IMR-90 (cell line): Measurements from ENCODE around the gene TAF7. TPM values are rescaled to one million over a fixed set of nuclear protein-coding genes. Genes with fewer than 3 reads are reported as not detected.
A peak's percentile ranks its signal among the peaks of the same experiment; 100 is the strongest.

Experiments used
- ATAC-seq: fragments of 200-7000 bp; cut with Tn5 transposase; 2 replicates; pipeline ENCODE4 v1.9.1; 2020; ENCODE audit warnings: low read depth, mild to moderate bottlenecking, moderate library complexity
- BruUV-seq: library from RNA; stranded (reverse); fragments of 400-500 nt; replicated peaks from 2 replicates; lab custom pipeline; 2021; lab: Mats Ljungman, UMichigan
- CTCF ChIA-PET: fragments of 300-600 bp; formaldehyde crosslinking; extraction: SDS; loops from one replicate; lab custom pipeline; 2021; ENCODE audit warnings: antibody characterized with exemption; lab: Yijun Ruan, JAX
- POLR2A ChIA-PET: fragments of 300-600 bp; sonication (Branson Sonifier 250); formaldehyde crosslinking; loops from one replicate; lab custom pipeline; 2022; ENCODE audit warnings: antibody characterized with exemption; ENCODE audit not compliant: unreplicated experiment; lab: Charles Lee
- DNase-seq: peaks from one replicate; pipeline ENCODE4 v3.0.0; 2013
- H2AFZ ChIP-seq: replicated peaks from 2 replicates; pipeline ENCODE3; 2013; ENCODE audit warnings: low read length, mild to moderate bottlenecking; ENCODE audit not compliant: poor library complexity
- H2AK5ac ChIP-seq: 2 replicates; pipeline ENCODE4 v1.6.1; 2013; ENCODE audit warnings: low read depth, low read length, inconsistent platforms
- H2AK9ac ChIP-seq: replicated peaks from 2 replicates; pipeline ENCODE3; 2013; ENCODE audit warnings: mild to moderate bottlenecking, low read depth, low read length, moderate library complexity; ENCODE audit not compliant: poor library complexity
- H2BK120ac ChIP-seq: 2 replicates; pipeline ENCODE4 v1.6.1; 2013; ENCODE audit warnings: low read depth, low read length, inconsistent platforms
- H2BK15ac ChIP-seq: 3 replicates; pipeline ENCODE4 v1.6.1; 2013; ENCODE audit warnings: low read depth, low read length, inconsistent platforms
- H2BK20ac ChIP-seq: 2 replicates; pipeline ENCODE4 v1.6.1; 2013; ENCODE audit warnings: low read depth, mild to moderate bottlenecking, inconsistent platforms, low read length, moderate library complexity
- H2BK5ac ChIP-seq: 2 replicates; pipeline ENCODE4 v1.6.1; 2013; ENCODE audit warnings: mild to moderate bottlenecking, low read depth, low read length, inconsistent platforms; ENCODE audit not compliant: poor library complexity, severe bottlenecking
- H3K14ac ChIP-seq: replicated peaks from 2 replicates; pipeline ENCODE4 v1.6.1; 2013; ENCODE audit warnings: low read depth, low read length, inconsistent platforms
- H3K18ac ChIP-seq: 2 replicates; pipeline ENCODE4 v1.6.1; 2013; ENCODE audit warnings: low read depth, low read length, control low read depth
- H3K23ac ChIP-seq: 2 replicates; pipeline ENCODE4 v1.6.1; 2013; ENCODE audit warnings: low read depth, low read length, inconsistent platforms
- H3K27ac ChIP-seq: 2 replicates; pipeline ENCODE4 v1.5.1; 2013; ENCODE audit warnings: mild to moderate bottlenecking, control low read depth, low read length; ENCODE audit not compliant: insufficient read depth
- H3K27me3 ChIP-seq: 2 replicates; pipeline ENCODE4 v1.6.1; 2013; ENCODE audit warnings: low read length; ENCODE audit not compliant: control insufficient read depth, insufficient read depth
- H3K36me3 ChIP-seq: 2 replicates; pipeline ENCODE4 v1.6.1; 2013; ENCODE audit warnings: low read length, mixed read lengths; ENCODE audit not compliant: control insufficient read depth, insufficient read depth
- H3K4ac ChIP-seq: 2 replicates; pipeline ENCODE4 v1.6.1; 2013; ENCODE audit warnings: low read depth, low read length, inconsistent platforms
- H3K4me1 ChIP-seq: 2 replicates; pipeline ENCODE4 v1.6.1; 2013; ENCODE audit warnings: low read length, mixed read lengths; ENCODE audit not compliant: control insufficient read depth, insufficient read depth
- H3K4me2 ChIP-seq: 2 replicates; pipeline ENCODE4 v1.6.1; 2013; ENCODE audit warnings: low read depth, mild to moderate bottlenecking, control low read depth, low read length, moderate library complexity
- H3K4me3 ChIP-seq: 2 replicates; pipeline ENCODE4 v1.5.1; 2013; ENCODE audit warnings: low read depth, mild to moderate bottlenecking, control low read depth, low read length, moderate library complexity; ENCODE audit not compliant: insufficient read depth
- H3K56ac ChIP-seq: 2 replicates; pipeline ENCODE4 v1.6.1; 2013; ENCODE audit warnings: low read length, inconsistent platforms; ENCODE audit not compliant: insufficient read depth; ENCODE audit errors: extremely low read depth
- H3K79me1 ChIP-seq, 2 experiments: 2 replicates each; pipeline ENCODE4 v1.6.1; 2013; ENCODE audit warnings: low read length in 2 of 2, inconsistent platforms in 1 of 2, low read depth in 1 of 2
- H3K9ac ChIP-seq: 2 replicates; pipeline ENCODE4 v1.6.1; 2013; ENCODE audit warnings: low read depth, low read length, control low read depth
- H3K9me1 ChIP-seq: 2 replicates; pipeline ENCODE4 v1.6.1; 2013; ENCODE audit warnings: low read length, inconsistent platforms; ENCODE audit not compliant: insufficient read depth
- H3K9me3 ChIP-seq: 2 replicates; pipeline ENCODE4 v1.6.1; 2013; ENCODE audit warnings: low read length; ENCODE audit not compliant: control insufficient read depth, insufficient read depth
- H4K20me1 ChIP-seq: 2 replicates; pipeline ENCODE4 v1.6.1; 2013; ENCODE audit warnings: low read length, inconsistent platforms; ENCODE audit not compliant: insufficient read depth
- H4K5ac ChIP-seq: 2 replicates; pipeline ENCODE4 v1.6.1; 2013; ENCODE audit warnings: mild to moderate bottlenecking, low read depth, low read length, control low read depth
- H4K8ac ChIP-seq, 2 experiments: 2 replicates each; pipeline ENCODE4 v1.6.1; 2013; ENCODE audit warnings: low read depth in 2 of 2, low read length in 2 of 2, control low read depth in 1 of 2, inconsistent platforms in 1 of 2
- H4K91ac ChIP-seq: 2 replicates; pipeline ENCODE4 v1.6.1; 2013; ENCODE audit warnings: low read depth, low read length, inconsistent platforms; ENCODE audit not compliant: insufficient read depth
- CTCF ChIP-seq: conservative IDR thresholded peaks from 2 replicates; pipeline ENCODE4 v1.5.1; 2012; ENCODE audit warnings: mild to moderate bottlenecking, low read depth, low read length, improper control_type of control experiment
- ELK1 ChIP-seq: fragments of 150-350 bp; IDR thresholded peaks from 2 replicates; pipeline ENCODE4 v1.6.1; 2016; ENCODE audit warnings: low read depth, mild to moderate bottlenecking, low read length, moderate library complexity, borderline replicate concordance
- NFE2L2 ChIP-seq: fragments of 150-350 bp; IDR thresholded peaks from 2 replicates; pipeline ENCODE4 v1.6.1; 2016; ENCODE audit warnings: low read depth, mild to moderate bottlenecking, low read length
- POLR2A ChIP-seq: IDR thresholded peaks from 2 replicates; pipeline ENCODE4 v1.6.1; 2012; ENCODE audit warnings: mild to moderate bottlenecking, low read depth, low read length
- RAD21 ChIP-seq: IDR thresholded peaks from 2 replicates; pipeline ENCODE4 v1.6.1; 2012; ENCODE audit warnings: low read length, improper control_type of control experiment
- WGBS, 2 experiments: methylation state at CpG; one replicate each; pipeline versions ENCODE4 v1.1.5 to v1.1.7; 2013; ENCODE audit warnings: missing lambda C conversion rate in 2 of 2; ENCODE audit not compliant: insufficient read length in 1 of 2; ENCODE audit errors: extremely low coverage in 2 of 2; 5-methylcytosine and 5-hydroxymethylcytosine counted together
- dilution Hi-C: fragments of 300-500 bp; cut with HindIII; formaldehyde crosslinking; loops from one replicate; pipeline ENCODE4 v1.14.3; 2018; ENCODE audit warnings: low sequenced_read_pairs; ENCODE audit not compliant: unreplicated experiment
- in situ Hi-C: fragments of 300-500 bp; cut with MboI; formaldehyde crosslinking; loops from 3 replicates; pipeline ENCODE4 v1.14.3; 2019; ENCODE audit warnings: low sequenced_read_pairs, inconsistent platforms, mixed read lengths
- intact Hi-C: fragments of 100-400 bp; cut with micrococcal nuclease; formaldehyde crosslinking; loops from 2 replicates; pipeline ENCODE4 v1.10.0; 2022
- polyA plus RNA-seq, 3 experiments: library from polyadenylated mRNA; depleted of rRNA; stranded (reverse); fragments of >200 nt; gene quantifications; 2 replicates each; pipeline ENCODE4 v1.2.3, GENCODE V29; 2012; ENCODE audit warnings: low replicate concordance in 1 of 3
- total RNA-seq: library from RNA; depleted of rRNA; stranded (reverse); fragments of >200 nt; gene quantifications from 2 replicates; pipeline ENCODE4 v1.2.3, GENCODE V29; 2012

Gene TAF7
- total and polyA plus RNA-seq, 2 of the 4 experiments (the other 2 are of a cell fraction) = 45.7 to 51.8 TPM

GRCh38 chr5:141354900-141355469 is 34.4 kb upstream of the TAF7 start, which contains the start of gene PCDHGA4:
TSS of gene PCDHGA4 (plus strand) at chr5:141355021. CDS start at chr5:141355108, 87 bp downstream.
- dilution Hi-C loops = no loop called here

More at GRCh38 chr5:141354900-141355469, 34.4 kb upstream of the TAF7 start, which contains the start of gene PCDHGA4:
- H3K23ac ChIP-seq = no peak within 1 kb of the TSS
- no peak within 1 kb of the TSS for H2BK120ac ChIP-seq
- DNase-seq (peak; percentile 28), ATAC-seq (no peak; the same call in 1 of the 2 replicates)
- no peak within 1 kb of the TSS for H2BK15ac ChIP-seq
- H3K9me3 ChIP-seq = peaks cover 55% of the 10 kb centered on the region
- H3K27me3 ChIP-seq = no peaks in the 10 kb centered on the region
- in situ Hi-C loops (no loop called here), intact Hi-C loops (no loop called here)
- 17% methylated on average over 10 of the region's 29 CpGs; no CpG with 5 or more reads in 1 of the 2 experiments for whole genome bisulfite sequencing, 2 experiments
- H3K9ac ChIP-seq = 0 out of 2 replicates have a peak within 1 kb of the TSS, but pooled peaks have one; percentile 19
- TF ChIP-seq NFE2L2 = no peak
- peak; percentile 36 for TF ChIP-seq RAD21
- no peak for TF ChIP-seq ELK1
- TF ChIP-seq CTCF = peak; percentile 63
- TF ChIP-seq POLR2A = no peak
- H4K5ac ChIP-seq = peak within 1 kb of the TSS; percentile 87; the same call in 1 of the 2 replicates
- H3K79me1 ChIP-seq = no peaks in the 10 kb centered on the region
- peak within 1 kb of the TSS; percentile 13; the same call in 1 of the 2 replicates for H3K18ac ChIP-seq
- H2BK5ac ChIP-seq = no peak within 1 kb of the TSS
- H3K4me1 ChIP-seq = no peaks in the 10 kb centered on the region
- H2AK5ac ChIP-seq = no peak within 1 kb of the TSS
- H3K27ac ChIP-seq = no peak within 1 kb of the TSS
- no peak within 1 kb of the TSS for H2BK20ac ChIP-seq
- no peak within 1 kb of the TSS for H4K8ac ChIP-seq
- H2AFZ ChIP-seq = peak within 1 kb of the TSS; percentile 82
- BruUV-seq = no TSS peak
- H3K36me3 ChIP-seq = peaks cover 5% of the 10 kb centered on the region; the same call in 1 of the 2 replicates
- no peak within 1 kb of the TSS for H3K4ac ChIP-seq
- H3K4me3 ChIP-seq = peak within 1 kb of the TSS; percentile 76
- no peaks in the 10 kb centered on the region for H4K20me1 ChIP-seq
- POLR2A ChIA-PET = no interaction called here
- no peak within 1 kb of the TSS for H2AK9ac ChIP-seq
- H3K4me2 ChIP-seq = peak within 1 kb of the TSS; percentile 85
- H3K56ac ChIP-seq = no peak within 1 kb of the TSS
- no peaks in the 10 kb centered on the region for H3K9me1 ChIP-seq
- CTCF ChIA-PET = no interaction called here
- H4K91ac ChIP-seq = no peak within 1 kb of the TSS
- H3K14ac ChIP-seq = no peak within 1 kb of the TSS
